Peyer's patch (tissue), 4 donors: ENCODE results near the gene ATRIP. TPM values are rescaled to one million over a fixed set of nuclear protein-coding genes. Genes with fewer than 3 reads are reported as not detected.
A peak's percentile ranks its signal among the peaks of the same experiment; 100 is the strongest.

Experiments used
- DNase-seq, 3 donors: peaks; one replicate each; pipeline ENCODE4 v3.0.0-alpha.2; 2017 to 2019
- H3K27ac ChIP-seq, 4 donors: fragments of 200-600 bp; sonication (generic); one replicate each; pipeline ENCODE4 v1.5.1; 2016 to 2019
- H3K27me3 ChIP-seq, 2 donors: fragments of 200-600 bp; sonication (generic); one replicate each; pipeline ENCODE4 v1.5.1; 2019
- H3K36me3 ChIP-seq, 3 donors: fragments of 200-600 bp; sonication (generic); one replicate each; pipeline ENCODE4 v1.5.1; 2016 to 2019
- H3K4me1 ChIP-seq, 4 donors: fragments of 200-600 bp; sonication (generic); one replicate each; pipeline ENCODE4 v1.5.1; 2016 to 2019
- H3K4me3 ChIP-seq, 4 donors: fragments of 200-600 bp; sonication (generic); 1 replicate in 3 of 4; 2 replicates in 1 of 4; pipeline ENCODE4 v1.5.1; 2016 to 2019; ENCODE audit warnings: mild to moderate bottlenecking in 1 of 4
- H3K9me3 ChIP-seq, 4 donors: fragments of 200-600 bp; sonication (generic); one replicate each; pipeline ENCODE4 v1.5.1; 2016 to 2019; ENCODE audit warnings: mild to moderate bottlenecking in 1 of 4
- POLR2A ChIP-seq, 2 donors: fragments of 450-650 bp; IDR thresholded peaks; one replicate each; pipeline ENCODE4 v1.5.1; 2017; ENCODE audit warnings: antibody characterized with exemption in 2 of 2, mild to moderate bottlenecking in 2 of 2, moderate library complexity in 2 of 2
- total RNA-seq, 4 donors: library from RNA; depleted of rRNA; stranded (reverse); fragments of >200 nt; gene quantifications; one replicate each; pipeline ENCODE4 v1.1.0, GENCODE V29; 2016
- TF ChIP-seq, protein P1 (sequence below), 6 experiments: fragments of 450-650 bp in 4 of 6; fragments of 200-600 bp in 2 of 6; sonication (generic) in 1 of 6; IDR thresholded peaks; one replicate each; pipeline ENCODE4 v1.5.1; 2017 to 2019; ENCODE audit warnings: antibody characterized with exemption in 6 of 6, mild to moderate bottlenecking in 3 of 6, moderate library complexity in 1 of 6

The ATRIP gene
- total RNA-seq, 4 donors from 2014 or later, result 2.6 to 13.2 (median 6.0) TPM

DNA sequence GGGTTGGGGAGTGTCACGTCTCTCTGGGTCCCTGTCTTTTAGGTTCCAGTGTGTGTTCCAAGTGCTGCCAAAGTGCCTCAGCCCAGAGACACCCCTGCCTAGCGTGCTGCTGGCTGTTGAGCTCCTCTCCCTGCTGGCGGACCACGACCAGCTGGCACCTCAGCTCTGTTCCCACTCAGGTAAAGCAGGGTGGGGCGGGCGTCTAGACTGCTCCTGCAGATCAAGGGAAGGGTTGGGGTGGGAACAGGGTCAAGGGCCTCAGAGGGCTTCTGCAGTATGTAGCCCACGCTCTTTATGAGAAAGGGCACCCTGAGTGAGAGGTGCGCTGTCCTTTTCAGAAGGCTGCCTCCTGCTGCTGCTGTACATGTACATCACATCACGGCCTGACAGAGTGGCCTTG lies 17.2 kb downstream of the ATRIP start:
- Histone ChIP-seq H3K9me3 (no peaks in the 10 kb centered on the region), H3K27me3 (no peaks in the 10 kb centered on the region), H3K27ac (no peak overlapping the region), H3K4me1 (peaks cover 0 to 33% (median 18%) of the 10 kb centered on the region in 4 donors), H3K4me3 (no peak overlapping the region), H3K36me3 (peaks cover 0 to 46% (median 0%) of the 10 kb centered on the region in 3 donors)
- DNase-seq, result no peak
- TF ChIP-seq, protein P1, sequence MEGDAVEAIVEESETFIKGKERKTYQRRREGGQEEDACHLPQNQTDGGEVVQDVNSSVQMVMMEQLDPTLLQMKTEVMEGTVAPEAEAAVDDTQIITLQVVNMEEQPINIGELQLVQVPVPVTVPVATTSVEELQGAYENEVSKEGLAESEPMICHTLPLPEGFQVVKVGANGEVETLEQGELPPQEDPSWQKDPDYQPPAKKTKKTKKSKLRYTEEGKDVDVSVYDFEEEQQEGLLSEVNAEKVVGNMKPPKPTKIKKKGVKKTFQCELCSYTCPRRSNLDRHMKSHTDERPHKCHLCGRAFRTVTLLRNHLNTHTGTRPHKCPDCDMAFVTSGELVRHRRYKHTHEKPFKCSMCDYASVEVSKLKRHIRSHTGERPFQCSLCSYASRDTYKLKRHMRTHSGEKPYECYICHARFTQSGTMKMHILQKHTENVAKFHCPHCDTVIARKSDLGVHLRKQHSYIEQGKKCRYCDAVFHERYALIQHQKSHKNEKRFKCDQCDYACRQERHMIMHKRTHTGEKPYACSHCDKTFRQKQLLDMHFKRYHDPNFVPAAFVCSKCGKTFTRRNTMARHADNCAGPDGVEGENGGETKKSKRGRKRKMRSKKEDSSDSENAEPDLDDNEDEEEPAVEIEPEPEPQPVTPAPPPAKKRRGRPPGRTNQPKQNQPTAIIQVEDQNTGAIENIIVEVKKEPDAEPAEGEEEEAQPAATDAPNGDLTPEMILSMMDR (IDR thresholded peaks at IDR 0.05), result no peak
- no peak for TF ChIP-seq POLR2A (IDR thresholded peaks at IDR 0.05)

DNA sequence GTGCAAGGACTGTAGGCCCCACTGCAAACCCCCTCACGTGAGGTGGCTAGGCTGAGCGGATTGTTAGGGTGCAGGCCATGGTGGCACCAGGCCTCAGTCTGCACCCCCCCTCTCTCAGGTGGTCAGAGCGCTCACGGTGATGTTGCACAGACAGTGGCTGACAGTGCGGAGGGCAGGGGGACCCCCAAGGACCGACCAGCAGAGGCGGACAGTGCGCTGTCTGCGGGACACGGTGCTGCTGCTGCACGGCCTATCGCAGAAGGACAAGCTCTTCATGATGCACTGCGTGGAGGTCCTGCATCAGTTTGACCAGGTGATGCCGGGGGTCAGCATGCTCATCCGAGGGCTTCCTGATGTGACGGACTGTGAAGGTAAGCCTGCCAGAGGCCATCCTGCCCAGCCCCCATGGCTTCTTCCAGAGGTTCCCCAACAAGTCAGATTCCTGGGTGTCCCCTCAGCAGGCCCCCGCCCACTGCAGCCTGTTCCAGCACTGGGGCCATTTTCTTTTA lies 18.2 kb downstream of the ATRIP start:
- DNase-seq, result peak in 1 of 3 donors; percentile 55
- Histone ChIP-seq H3K9me3 (no peaks in the 10 kb centered on the region), H3K4me1 (peaks cover 0 to 44% (median 22%) of the 10 kb centered on the region in 4 donors), H3K36me3 (peaks cover 0 to 42% (median 0%) of the 10 kb centered on the region in 3 donors), H3K27ac (peak overlapping the region; percentile 93 to 100 (median 97)), H3K27me3 (no peaks in the 10 kb centered on the region), H3K4me3 (no peak overlapping the region)
- TF ChIP-seq, protein P1 (IDR thresholded peaks at IDR 0.05), result no peak
- no peak for TF ChIP-seq POLR2A (IDR thresholded peaks at IDR 0.05)

DNA sequence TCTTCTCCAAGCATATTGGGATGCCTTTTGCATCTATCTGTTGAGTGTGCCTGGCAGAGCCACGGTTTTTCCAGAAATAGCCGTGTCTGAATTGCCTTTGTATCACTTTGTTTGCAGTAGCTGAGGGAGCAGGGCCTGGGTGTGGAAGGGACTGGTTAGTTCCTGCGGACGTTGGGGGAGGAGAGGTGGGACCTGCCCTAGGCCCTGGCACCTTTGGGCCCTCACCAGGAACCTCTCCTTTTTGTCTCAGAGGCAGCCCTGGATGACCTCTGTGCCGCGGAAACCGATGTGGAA lies 18.6 kb downstream of the ATRIP start:
- Histone ChIP-seq H3K36me3 (peaks cover 0 to 38% (median 0%) of the 10 kb centered on the region in 3 donors), H3K4me1 (peaks cover 0 to 48% (median 26%) of the 10 kb centered on the region in 4 donors), H3K27me3 (no peaks in the 10 kb centered on the region), H3K4me3 (no peak overlapping the region), H3K27ac (peak overlapping the region; percentile 93 to 100 (median 97)), H3K9me3 (no peaks in the 10 kb centered on the region)
- DNase-seq, result no peak
- TF ChIP-seq POLR2A (IDR thresholded peaks at IDR 0.05), result no peak
- TF ChIP-seq, protein P1 (IDR thresholded peaks at IDR 0.05), result no peak

DNA sequence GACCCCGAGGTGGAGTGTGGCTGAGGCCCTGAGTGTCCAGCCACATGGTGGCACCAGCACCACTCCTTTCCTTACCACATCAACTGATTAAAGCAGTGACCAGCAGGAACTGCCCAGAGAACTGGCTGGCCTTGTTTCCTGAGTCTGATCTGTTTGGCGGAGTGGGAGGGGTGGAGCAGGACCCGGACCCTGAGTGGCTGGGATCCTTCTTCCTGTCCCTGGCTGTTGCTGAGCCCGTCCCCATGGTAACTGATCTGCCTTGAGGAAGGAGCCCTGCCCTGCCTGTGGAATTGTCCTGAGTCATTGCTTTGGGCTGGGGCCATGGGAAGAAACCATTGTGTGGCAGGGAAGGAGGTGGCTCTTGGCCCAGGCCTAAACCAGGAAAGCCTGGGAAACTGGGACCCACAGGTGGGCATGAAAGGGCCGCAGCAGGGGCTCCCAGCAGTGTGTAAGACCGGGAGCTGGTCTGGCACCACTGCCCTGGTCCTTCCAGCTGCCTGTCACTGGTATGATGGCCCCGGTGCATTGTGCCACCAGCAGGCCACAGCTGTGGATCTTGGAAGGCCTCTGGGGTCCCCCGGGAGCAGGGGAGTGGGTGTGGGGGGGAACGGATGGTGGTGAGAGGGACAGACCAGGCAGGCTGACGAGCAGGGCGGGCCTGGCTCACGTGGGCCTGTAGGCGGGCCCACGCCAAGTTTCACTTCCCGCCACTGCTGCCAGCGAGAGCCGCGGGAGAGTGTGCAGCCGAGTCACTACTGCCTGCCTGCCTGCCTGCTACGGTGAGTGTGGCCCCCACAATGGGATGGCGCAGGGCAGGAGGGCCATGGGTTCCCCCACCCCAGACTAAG lies 19.2 kb downstream of the ATRIP start:
- Histone ChIP-seq H3K9me3 (no peaks in the 10 kb centered on the region), H3K4me3 (peak overlapping the region; percentile 46 to 71 (median 65)), H3K4me1 (peaks cover 0 to 54% (median 30%) of the 10 kb centered on the region in 4 donors), H3K27ac (peak overlapping the region; percentile 93 to 100 (median 97)), H3K36me3 (peaks cover 0 to 32% (median 0%) of the 10 kb centered on the region in 3 donors), H3K27me3 (no peaks in the 10 kb centered on the region)
- peak; percentile 93 to 97 (median 93) for DNase-seq
- TF ChIP-seq, protein P1 (IDR thresholded peaks at IDR 0.05), result peak; percentile 42 to 87 (median 68)
- peak; percentile 87 to 92 for TF ChIP-seq POLR2A (IDR thresholded peaks at IDR 0.05)

DNA sequence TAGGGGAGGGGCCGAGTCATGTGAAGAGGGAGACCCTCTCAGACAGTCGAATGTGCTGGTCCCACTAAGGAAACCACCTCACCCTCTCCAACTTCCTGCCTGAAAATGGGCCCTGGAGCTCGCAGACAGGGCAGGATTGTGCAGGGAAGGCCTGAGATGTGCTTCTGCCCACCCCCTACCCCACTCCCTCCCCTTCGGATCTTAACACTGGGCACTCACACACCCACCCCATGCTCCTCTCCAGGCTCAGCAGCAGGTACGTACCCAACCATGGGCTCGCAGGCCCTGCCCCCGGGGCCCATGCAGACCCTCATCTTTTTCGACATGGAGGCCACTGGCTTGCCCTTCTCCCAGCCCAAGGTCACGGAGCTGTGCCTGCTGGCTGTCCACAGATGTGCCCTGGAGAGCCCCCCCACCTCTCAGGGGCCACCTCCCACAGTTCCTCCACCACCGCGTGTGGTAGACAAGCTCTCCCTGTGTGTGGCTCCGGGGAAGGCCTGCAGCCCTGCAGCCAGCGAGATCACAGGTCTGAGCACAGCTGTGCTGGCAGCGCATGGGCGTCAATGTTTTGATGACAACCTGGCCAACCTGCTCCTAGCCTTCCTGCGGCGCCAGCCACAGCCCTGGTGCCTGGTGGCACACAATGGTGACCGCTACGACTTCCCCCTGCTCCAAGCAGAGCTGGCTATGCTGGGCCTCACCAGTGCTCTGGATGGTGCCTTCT lies 20.0 kb downstream of the ATRIP start:
- Histone ChIP-seq H3K36me3 (peaks cover 0 to 24% (median 0%) of the 10 kb centered on the region in 3 donors), H3K27ac (peak overlapping the region; percentile 93 to 100 (median 97)), H3K4me3 (peak overlapping the region; percentile 46 to 71 (median 65)), H3K4me1 (peaks cover 0 to 59% (median 34%) of the 10 kb centered on the region in 4 donors), H3K27me3 (no peaks in the 10 kb centered on the region), H3K9me3 (no peaks in the 10 kb centered on the region)
- no peak for TF ChIP-seq POLR2A (IDR thresholded peaks at IDR 0.05)
- TF ChIP-seq, protein P1 (IDR thresholded peaks at IDR 0.05), result no peak
- peak in 2 of 3 donors; percentile 61 for DNase-seq
